Neutrophil (primary cell): Measurements from ENCODE around the gene GPNMB.
A peak's percentile ranks its signal among the peaks of the same experiment; 100 is the strongest.

Experiments
- H3K27ac ChIP-seq: fragments of 200-600 bp; sonication (generic); 2 replicates; pipeline ENCODE4 v1.5.1; 2016; ENCODE audit warnings: mild to moderate bottlenecking, moderate library complexity
- H3K27me3 ChIP-seq: fragments of 200-600 bp; sonication (generic); 2 replicates; pipeline ENCODE4 v1.6.0; 2016; ENCODE audit warnings: mild to moderate bottlenecking
- H3K36me3 ChIP-seq: fragments of 200-600 bp; sonication (generic); 2 replicates; pipeline ENCODE4 v1.5.1; 2017
- H3K4me1 ChIP-seq, 2 experiments: fragments of 200-600 bp in 1 of 2; sonication (generic) in 1 of 2; 1 replicate in 1 of 2; 2 replicates in 1 of 2; pipeline versions ENCODE4 v1.5.1 to v1.6.1; 2013 to 2016; ENCODE audit warnings: low read depth in 1 of 2, low read length in 1 of 2, mild to moderate bottlenecking in 1 of 2, moderate library complexity in 1 of 2; ENCODE audit not compliant: control insufficient read depth in 1 of 2, insufficient read depth in 1 of 2
- H3K4me3 ChIP-seq, 2 experiments: fragments of 200-600 bp in 1 of 2; sonication (generic) in 1 of 2; 1 replicate in 1 of 2; 2 replicates in 1 of 2; pipeline ENCODE4 v1.5.1; 2013 to 2016; ENCODE audit warnings: low read depth in 1 of 2, low read length in 1 of 2, mild to moderate bottlenecking in 1 of 2, moderate library complexity in 1 of 2
- H3K9me3 ChIP-seq: fragments of 200-600 bp; sonication (generic); 2 replicates; pipeline ENCODE4 v1.5.1; 2016
- CTCF ChIP-seq: fragments of 200-600 bp; sonication (generic); IDR thresholded peaks from 2 replicates; pipeline ENCODE4 v1.5.1; 2016; ENCODE audit warnings: antibody characterized with exemption

Gene GPNMB

GRCh38 chr7:23293500-23294073, 47.0 kb downstream of the GPNMB start:
- Histone ChIP-seq H3K9me3 (no peaks in the 10 kb centered on the region), H3K4me3 (no peak overlapping the region), H3K27me3 (no peaks in the 10 kb centered on the region), H3K27ac (no peak overlapping the region), H3K36me3 (no peaks in the 10 kb centered on the region), H3K4me1 (peaks cover 20 to 22% of the 10 kb centered on the region in 2 experiments)
- TF ChIP-seq CTCF = no peak

- Histone ChIP-seq H3K36me3 (no peaks in the 10 kb centered on the region), H3K9me3 (no peaks in the 10 kb centered on the region), H3K27me3 (no peaks in the 10 kb centered on the region), H3K4me3 (no peak overlapping the region), H3K4me1 (peaks cover 30 to 31% of the 10 kb centered on the region in 2 experiments), H3K27ac (peak overlapping the region; percentile 61)
- TF ChIP-seq CTCF = no peak
Measured at GRCh38 chr7:23294549-23295400, 48.2 kb downstream of the GPNMB start.

- Histone ChIP-seq H3K36me3 (no peaks in the 10 kb centered on the region), H3K27ac (peak overlapping the region; percentile 61), H3K9me3 (no peaks in the 10 kb centered on the region), H3K4me3 (no peak overlapping the region), H3K27me3 (no peaks in the 10 kb centered on the region), H3K4me1 (peaks cover 36% of the 10 kb centered on the region in 2 experiments)
- TF ChIP-seq CTCF = no peak
Measured at GRCh38 chr7:23295401-23295697, 48.8 kb downstream of the GPNMB start.

GRCh38 chr7:23298141-23298881, 51.7 kb downstream of the GPNMB start:
- Histone ChIP-seq H3K27ac (peak overlapping the region; percentile 82), H3K36me3 (peaks cover 18% of the 10 kb centered on the region), H3K4me1 (peaks cover 39 to 40% of the 10 kb centered on the region in 2 experiments), H3K27me3 (no peaks in the 10 kb centered on the region), H3K4me3 (peak overlapping the region; percentile 72 to 95), H3K9me3 (no peaks in the 10 kb centered on the region)
- no peak for TF ChIP-seq CTCF

GRCh38 chr7:23298885-23299769, 52.6 kb downstream of the GPNMB start, which contains the start of gene MALSU1:
Gene MALSU1, plus strand, starts transcription at chr7:23299339. Its CDS starts 14 bp downstream, at chr7:23299353.
- no peaks in the 10 kb centered on the region for H3K27me3 ChIP-seq
- H3K36me3 ChIP-seq = peaks cover 18% of the 10 kb centered on the region
- peaks cover 39 to 40% of the 10 kb centered on the region in 2 experiments for H3K4me1 ChIP-seq
- no peaks in the 10 kb centered on the region for H3K9me3 ChIP-seq
- peak within 1 kb of the TSS; percentile 82 for H3K27ac ChIP-seq
- peak; percentile 43 for TF ChIP-seq CTCF
- H3K4me3 ChIP-seq = peak within 1 kb of the TSS; percentile 72 to 95
